ENCODE measurements around the gene HOXD11. TPM values are rescaled to one million over a fixed set of nuclear protein-coding genes. Genes with fewer than 3 reads are reported as not detected.

HOXD11 gene
- total and polyA plus RNA-seq, 2 of the 4 experiments (the other 2 are of a cell fraction), result not detected

DNA sequence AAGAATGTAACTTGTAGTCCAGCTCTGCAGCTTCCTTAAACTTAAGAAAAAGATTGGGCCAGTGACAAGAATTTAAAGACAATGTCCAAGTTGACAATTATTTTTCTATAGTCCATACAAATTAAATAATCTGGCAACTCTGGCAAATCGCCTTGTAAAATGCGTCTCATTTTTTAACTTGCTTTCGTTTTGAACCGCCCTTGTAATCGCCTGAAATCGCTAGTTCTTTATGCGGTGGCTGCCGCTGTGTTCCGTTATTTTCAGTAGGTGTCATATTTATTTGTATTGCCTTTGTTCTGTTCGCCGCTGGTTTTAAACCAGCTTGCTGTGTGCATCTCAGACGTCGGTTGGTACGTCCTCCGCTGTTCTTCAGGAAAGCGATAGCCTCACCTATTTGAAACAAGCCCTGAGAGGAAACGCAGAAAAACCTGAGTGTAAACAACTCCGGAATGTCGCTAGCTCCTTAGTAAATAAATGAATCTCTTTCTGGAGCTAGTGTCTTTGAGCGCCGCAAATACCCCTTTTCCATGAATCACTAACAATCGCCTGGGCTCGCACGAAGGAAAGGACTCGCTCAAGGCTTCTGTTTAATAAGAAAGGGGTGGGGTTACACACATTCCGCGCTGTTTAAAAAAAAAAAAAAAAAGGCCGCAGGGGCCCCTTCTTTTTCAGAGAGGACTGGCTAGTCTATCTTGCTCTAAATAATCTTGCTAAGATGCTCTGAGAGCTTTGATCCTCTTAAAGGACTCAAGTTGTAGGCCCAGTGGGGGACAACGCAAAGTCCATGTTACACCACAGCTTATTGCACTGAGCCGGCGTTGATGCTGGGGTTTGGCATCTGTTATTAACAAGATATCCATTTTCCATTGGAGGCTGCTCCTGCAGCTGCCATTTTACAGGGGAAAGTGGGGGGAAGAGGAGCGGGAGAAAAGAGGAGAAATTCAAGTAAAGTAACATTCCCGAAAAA is 25.4 kb downstream of the HOXD11 start (continued):
- TF ChIP-seq ELK1 (IDR thresholded peaks at IDR 0.05; ENCODE audit: borderline replicate concordance, low read depth, low read length) (no peak), MXI1 (IDR thresholded peaks at IDR 0.05; ENCODE audit: borderline replicate concordance, low read depth, low read length) (no peak)

GRCh38 chr2:176133389-176133788 is 26.3 kb downstream of the HOXD11 start:
- Histone ChIP-seq H2BK15ac (ENCODE audit: low read depth, low read length) (no peak overlapping the region), H3K23ac (ENCODE audit: low read depth, low read length) (no peak overlapping the region), H2AK5ac (ENCODE audit: low read depth, low read length) (no peak overlapping the region), H2BK120ac (ENCODE audit: low read depth, low read length) (no peak overlapping the region), H3K18ac (ENCODE audit: low read depth, low read length) (no peak overlapping the region), H3K36me3 (ENCODE audit: control insufficient read depth, insufficient read depth, low read length) (no peaks in the 10 kb centered on the region), H2BK20ac (ENCODE audit: low read depth, low read length) (no peak overlapping the region), H3K4me2 (ENCODE audit: low read depth, low read length) (no peak overlapping the region), H2AK9ac (replicated peaks; ENCODE audit: low read depth, low read length, poor library complexity) (no peak overlapping the region), H3K14ac (replicated peaks; ENCODE audit: low read depth, low read length) (no peak overlapping the region), H3K79me1 (ENCODE audit: low read depth in 1 of 2, low read length in 2 of 2) (no peaks in the 10 kb centered on the region), H3K4me1 (ENCODE audit: control insufficient read depth, insufficient read depth, low read length) (no peaks in the 10 kb centered on the region), H4K8ac (ENCODE audit: low read depth in 2 of 2, low read length in 2 of 2) (no peak overlapping the region), H3K9me1 (ENCODE audit: insufficient read depth, low read length) (no peaks in the 10 kb centered on the region), H3K27me3 (ENCODE audit: control insufficient read depth, insufficient read depth, low read length) (peaks cover 93% of the 10 kb centered on the region), H3K9ac (ENCODE audit: low read depth, low read length) (no peak overlapping the region), H2AFZ (replicated peaks; ENCODE audit: low read length, poor library complexity) (no peak overlapping the region), H3K4me3 (ENCODE audit: insufficient read depth, low read depth, low read length) (no peak overlapping the region), H3K4ac (ENCODE audit: low read depth, low read length) (no peak overlapping the region), H4K91ac (ENCODE audit: insufficient read depth, low read depth, low read length) (no peak overlapping the region), H4K5ac (ENCODE audit: low read depth, low read length) (no peak overlapping the region), H3K9me3 (ENCODE audit: control insufficient read depth, insufficient read depth, low read length) (peaks cover 1% of the 10 kb centered on the region), H3K56ac (ENCODE audit: extremely low read depth, insufficient read depth, low read length) (no peak overlapping the region), H4K20me1 (ENCODE audit: insufficient read depth, low read length) (no peaks in the 10 kb centered on the region), H2BK5ac (ENCODE audit: low read depth, low read length, poor library complexity, severe bottlenecking) (no peak overlapping the region), H3K27ac (ENCODE audit: insufficient read depth, low read length) (no peak overlapping the region)
- intact Hi-C loops (cut with micrococcal nuclease), result no loop called here
- POLR2A ChIA-PET (ENCODE audit: unreplicated experiment), result no interaction called here
- no TSS peak for BruUV-seq (replicated peaks)
- CTCF ChIA-PET, result interaction anchor here (1.2 to 3.1 kb wide), 3 partner anchors 321 to 504 kb away, joined by 4 to 23 read pairs (median 9); no protein-coding TSS in a partner anchor
- dilution Hi-C loops (cut with HindIII; ENCODE audit: low sequenced_read_pairs, unreplicated experiment), result no loop called here
- in situ Hi-C loops (cut with MboI; ENCODE audit: low sequenced_read_pairs), result no loop called here
- ATAC-seq (ENCODE audit: low read depth) (no peak), DNase-seq (no peak)
- TF ChIP-seq CHD1 (IDR thresholded peaks at IDR 0.05; ENCODE audit: low read depth, low read length), result no peak
- no peak for TF ChIP-seq NFE2L2 (IDR thresholded peaks at IDR 0.05; ENCODE audit: low read depth, low read length)
- TF ChIP-seq POLR2A (IDR thresholded peaks at IDR 0.05; ENCODE audit: low read depth, low read length), result no peak
- TF ChIP-seq RAD21 (IDR thresholded peaks at IDR 0.05; ENCODE audit: low read length), result no peak
- no peak for TF ChIP-seq MAZ (IDR thresholded peaks at IDR 0.05; ENCODE audit: borderline replicate concordance, low read depth, low read length)
- TF ChIP-seq MAFK (IDR thresholded peaks at IDR 0.05; ENCODE audit: low read depth, low read length), result no peak
- no peak for TF ChIP-seq ELK1 (IDR thresholded peaks at IDR 0.05; ENCODE audit: borderline replicate concordance, low read depth, low read length)
- TF ChIP-seq SMC3 (IDR thresholded peaks at IDR 0.05; ENCODE audit: low read depth, low read length), result no peak
- no peak for TF ChIP-seq MXI1 (IDR thresholded peaks at IDR 0.05; ENCODE audit: borderline replicate concordance, low read depth, low read length)
- TF ChIP-seq, protein P1, sequence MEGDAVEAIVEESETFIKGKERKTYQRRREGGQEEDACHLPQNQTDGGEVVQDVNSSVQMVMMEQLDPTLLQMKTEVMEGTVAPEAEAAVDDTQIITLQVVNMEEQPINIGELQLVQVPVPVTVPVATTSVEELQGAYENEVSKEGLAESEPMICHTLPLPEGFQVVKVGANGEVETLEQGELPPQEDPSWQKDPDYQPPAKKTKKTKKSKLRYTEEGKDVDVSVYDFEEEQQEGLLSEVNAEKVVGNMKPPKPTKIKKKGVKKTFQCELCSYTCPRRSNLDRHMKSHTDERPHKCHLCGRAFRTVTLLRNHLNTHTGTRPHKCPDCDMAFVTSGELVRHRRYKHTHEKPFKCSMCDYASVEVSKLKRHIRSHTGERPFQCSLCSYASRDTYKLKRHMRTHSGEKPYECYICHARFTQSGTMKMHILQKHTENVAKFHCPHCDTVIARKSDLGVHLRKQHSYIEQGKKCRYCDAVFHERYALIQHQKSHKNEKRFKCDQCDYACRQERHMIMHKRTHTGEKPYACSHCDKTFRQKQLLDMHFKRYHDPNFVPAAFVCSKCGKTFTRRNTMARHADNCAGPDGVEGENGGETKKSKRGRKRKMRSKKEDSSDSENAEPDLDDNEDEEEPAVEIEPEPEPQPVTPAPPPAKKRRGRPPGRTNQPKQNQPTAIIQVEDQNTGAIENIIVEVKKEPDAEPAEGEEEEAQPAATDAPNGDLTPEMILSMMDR (conservative IDR thresholded peaks at IDR 0.05; ENCODE audit: low read depth, low read length), result no peak
- no peak for TF ChIP-seq BHLHE40 (IDR thresholded peaks at IDR 0.05; ENCODE audit: low read depth, low read length)
